HCT116 (cell line): ENCODE results near the gene SEMA6D.

ENCODE experiments used
- CEBPB ChIP-seq: IDR thresholded peaks from 2 replicates; pipeline ENCODE4 v1.6.1; 2012; ENCODE audit warnings: low read depth
- CTCF ChIP-seq, 3 experiments: fragments of 200-600 bp in 1 of 3; sonication (generic) in 1 of 3; IDR thresholded peaks in 2 of 3; conservative IDR thresholded peaks in 1 of 3; 2 replicates each; pipeline ENCODE4 v1.5.1; 2012 to 2017; ENCODE audit warnings: low read depth in 2 of 3, low read length in 2 of 3, antibody characterized with exemption in 1 of 3, borderline replicate concordance in 1 of 3, control low read depth in 1 of 3, mild to moderate bottlenecking in 1 of 3, mixed read lengths in 1 of 3, mixed run types in 1 of 3, moderate library complexity in 1 of 3; ENCODE audit not compliant: insufficient read depth in 1 of 3
- EZH2 ChIP-seq: fragments of 200-600 bp; sonication (generic); IDR thresholded peaks from 2 replicates; pipeline ENCODE4 v1.6.1; 2017; ENCODE audit warnings: antibody characterized with exemption, mixed run types
- EZH2phosphoT487 ChIP-seq: fragments of 200-600 bp; IDR thresholded peaks from 2 replicates; pipeline ENCODE4 v1.6.1; 2018; ENCODE audit warnings: antibody characterized with exemption, borderline replicate concordance
- MAX ChIP-seq: IDR thresholded peaks from 2 replicates; pipeline ENCODE4 v1.6.1; 2012
- POLR2A ChIP-seq: IDR thresholded peaks from 2 replicates; pipeline ENCODE4 v1.7.0; 2011; ENCODE audit warnings: borderline replicate concordance; ENCODE audit not compliant: insufficient read depth, insufficient read length; ENCODE audit errors: extremely low read depth
- POLR2AphosphoS5 ChIP-seq: IDR thresholded peaks from 2 replicates; pipeline ENCODE4 v1.6.1; 2011; ENCODE audit warnings: mild to moderate bottlenecking, low read depth, low read length, moderate library complexity
- RAD21 ChIP-seq: IDR thresholded peaks from 2 replicates; pipeline ENCODE4 v1.6.1; 2012; ENCODE audit warnings: low read depth, mild to moderate bottlenecking
- SIN3A ChIP-seq: IDR thresholded peaks from 2 replicates; pipeline ENCODE4 v1.6.1; 2012; ENCODE audit warnings: low read depth
- YY1 ChIP-seq: IDR thresholded peaks from 2 replicates; pipeline ENCODE4 v1.6.1; 2011; ENCODE audit warnings: low read length, low read depth, moderate library complexity, mild to moderate bottlenecking; ENCODE audit not compliant: insufficient replicate concordance; ENCODE audit errors: extremely low read depth
- ZNF274 ChIP-seq: fragments of 200-500 bp; sonication (Bioruptor generic); IDR thresholded peaks from 2 replicates; pipeline ENCODE4 v1.6.1; 2014; ENCODE audit warnings: mild to moderate bottlenecking, low read depth, low read length, inconsistent platforms

GRCh38 chr15:47674586-47675232, 42.6 kb upstream of the SEMA6D start:
- TF ChIP-seq POLR2AphosphoS5 (no peak), POLR2A (no peak), ZNF274 (no peak), YY1 (no peak), CTCF (IDR thresholded peaks at IDR 0.05 in 2 of 3, conservative IDR thresholded peaks at IDR 0.05 in 1 of 3; ENCODE audit: borderline replicate concordance in 1 of 3, insufficient read depth in 1 of 3, low read depth in 2 of 3, low read length in 2 of 3) (no peak), EZH2 (no peak), CEBPB (no peak), MAX (no peak), EZH2phosphoT487 (no peak), RAD21 (no peak), SIN3A (no peak)
